ENCODE measurements around the gene SUCLG1.

GRCh38 chr2:84389794-84390193 is 69.3 kb downstream of the SUCLG1 start:
- TF ChIP-seq, protein P1, sequence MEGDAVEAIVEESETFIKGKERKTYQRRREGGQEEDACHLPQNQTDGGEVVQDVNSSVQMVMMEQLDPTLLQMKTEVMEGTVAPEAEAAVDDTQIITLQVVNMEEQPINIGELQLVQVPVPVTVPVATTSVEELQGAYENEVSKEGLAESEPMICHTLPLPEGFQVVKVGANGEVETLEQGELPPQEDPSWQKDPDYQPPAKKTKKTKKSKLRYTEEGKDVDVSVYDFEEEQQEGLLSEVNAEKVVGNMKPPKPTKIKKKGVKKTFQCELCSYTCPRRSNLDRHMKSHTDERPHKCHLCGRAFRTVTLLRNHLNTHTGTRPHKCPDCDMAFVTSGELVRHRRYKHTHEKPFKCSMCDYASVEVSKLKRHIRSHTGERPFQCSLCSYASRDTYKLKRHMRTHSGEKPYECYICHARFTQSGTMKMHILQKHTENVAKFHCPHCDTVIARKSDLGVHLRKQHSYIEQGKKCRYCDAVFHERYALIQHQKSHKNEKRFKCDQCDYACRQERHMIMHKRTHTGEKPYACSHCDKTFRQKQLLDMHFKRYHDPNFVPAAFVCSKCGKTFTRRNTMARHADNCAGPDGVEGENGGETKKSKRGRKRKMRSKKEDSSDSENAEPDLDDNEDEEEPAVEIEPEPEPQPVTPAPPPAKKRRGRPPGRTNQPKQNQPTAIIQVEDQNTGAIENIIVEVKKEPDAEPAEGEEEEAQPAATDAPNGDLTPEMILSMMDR (IDR thresholded peaks at IDR 0.05) = no peak
- no peak for TF ChIP-seq POLR2A (IDR thresholded peaks at IDR 0.05)

Data from testis (tissue), 2 donors.